GM18511 (cell line): ENCODE measurements around the gene ALK.
"Not testable (repeated sequence)": the region's sequence is repeated elsewhere in the genome, so short reads cannot be mapped to it uniquely, and the experiment has no call there.

Experiments used
- ATAC-seq: cut with Tn5 transposase; IDR thresholded peaks from one replicate; pipeline ENCODE4 v1.9.1; 2021; ENCODE audit warnings: mild to moderate bottlenecking, moderate library complexity; ENCODE audit not compliant: unreplicated experiment

ALK gene

GRCh38 chr2:29761278-29761677 lies 160.1 kb downstream of the ALK start:
- no peak for ATAC-seq

GRCh38 chr2:29760008-29760407 lies 161.4 kb downstream of the ALK start:
- ATAC-seq, result no peak

- ATAC-seq, result no peak
Measured at GRCh38 chr2:29759360-29759759, 162.0 kb downstream of the ALK start.

GRCh38 chr2:29755829-29756228 lies 165.6 kb downstream of the ALK start:
- ATAC-seq, result no peak

GRCh38 chr2:29755233-29755632 lies 166.2 kb downstream of the ALK start:
- ATAC-seq, result no peak

GRCh38 chr2:29753671-29754444 lies 167.5 kb downstream of the ALK start:
- ATAC-seq, result no peak

- ATAC-seq, result peak; percentile 63
Measured at GRCh38 chr2:29751390-29751789, 170.0 kb downstream of the ALK start.

GRCh38 chr2:29750463-29750862 lies 170.9 kb downstream of the ALK start:
- ATAC-seq, result not testable (repeated sequence)

- no peak for ATAC-seq
Measured at GRCh38 chr2:29749843-29750242, 171.5 kb downstream of the ALK start.

- no peak for ATAC-seq
Measured at GRCh38 chr2:29749041-29749440, 172.3 kb downstream of the ALK start.

GRCh38 chr2:29747786-29748470 lies 173.5 kb downstream of the ALK start:
- no peak for ATAC-seq

- ATAC-seq, result peak; percentile 83
Measured at GRCh38 chr2:29744976-29745375, 176.4 kb downstream of the ALK start.

GRCh38 chr2:29743516-29743915 lies 177.9 kb downstream of the ALK start:
- no peak for ATAC-seq

- ATAC-seq, result no peak
Measured at GRCh38 chr2:29742656-29743055, 178.7 kb downstream of the ALK start.

- no peak for ATAC-seq
Measured at GRCh38 chr2:29741132-29741531, 180.3 kb downstream of the ALK start.

- no peak for ATAC-seq
Measured at GRCh38 chr2:29733965-29734364, 187.4 kb downstream of the ALK start.

- no peak for ATAC-seq
Measured at GRCh38 chr2:29733213-29733612, 188.2 kb downstream of the ALK start.

GRCh38 chr2:29731948-29732347 lies 189.4 kb downstream of the ALK start:
- no peak for ATAC-seq

- ATAC-seq, result no peak
Measured at GRCh38 chr2:29729932-29730331, 191.5 kb downstream of the ALK start.

GRCh38 chr2:29729401-29729800 lies 192.0 kb downstream of the ALK start:
- no peak for ATAC-seq

- ATAC-seq, result no peak
Measured at GRCh38 chr2:29726976-29727375, 194.4 kb downstream of the ALK start.

GRCh38 chr2:29725610-29726009 lies 195.8 kb downstream of the ALK start:
- no peak for ATAC-seq
